Panc1 (cell line): Measurements from ENCODE around the gene NAA25.

Experiments used
- REST ChIP-seq, 2 experiments: IDR thresholded peaks; 2 replicates each; pipeline ENCODE4 v1.6.1; 2011 to 2012; ENCODE audit warnings: low read depth in 2 of 2, control low read depth in 1 of 2, low read length in 1 of 2, mild to moderate bottlenecking in 1 of 2, moderate library complexity in 1 of 2; ENCODE audit not compliant: insufficient read depth in 1 of 2
- TF ChIP-seq, protein P1 (sequence below): fragments of 450-650 bp; IDR thresholded peaks from 2 replicates; pipeline ENCODE4 v1.5.1; 2017; ENCODE audit warnings: mild to moderate bottlenecking

DNA sequence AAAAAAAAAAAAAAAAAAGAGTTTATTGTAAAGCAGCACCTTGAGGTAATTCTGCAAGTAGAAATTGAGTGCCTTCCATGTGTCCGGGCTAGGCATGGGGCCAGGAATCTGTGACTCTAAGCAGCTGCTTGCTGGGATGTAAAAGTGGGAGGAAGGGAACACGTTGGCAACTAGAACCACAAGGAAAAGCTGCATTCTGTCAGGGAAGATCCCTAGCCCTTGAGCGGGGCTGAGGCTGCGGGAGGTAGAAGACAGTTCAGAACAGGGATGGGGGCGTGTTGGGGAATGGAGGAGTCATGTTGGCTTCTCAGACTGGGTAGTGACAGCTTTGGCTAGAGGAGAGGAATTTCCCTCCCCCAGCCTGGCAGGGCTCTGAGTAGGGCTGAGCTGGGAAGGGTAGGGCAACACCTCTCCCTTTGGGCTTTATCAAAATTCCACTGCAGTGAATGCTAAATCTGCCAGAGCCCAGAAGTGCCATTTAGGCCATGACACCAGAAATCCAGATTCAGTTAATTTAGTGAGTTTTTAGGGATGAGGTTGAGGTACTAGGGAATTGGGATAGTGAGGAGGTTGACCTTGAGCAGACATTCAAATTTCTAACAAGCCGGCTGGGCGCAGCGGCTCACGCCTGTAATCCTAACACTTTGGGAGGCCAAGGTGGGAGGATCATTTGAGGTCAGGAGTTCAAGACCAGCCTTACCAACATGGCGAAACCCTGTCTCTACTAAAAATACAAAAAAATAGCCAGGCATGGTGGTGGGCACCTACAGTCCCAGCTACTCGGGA is 13.4 kb upstream of the NAA25 start:
- TF ChIP-seq, protein P1, sequence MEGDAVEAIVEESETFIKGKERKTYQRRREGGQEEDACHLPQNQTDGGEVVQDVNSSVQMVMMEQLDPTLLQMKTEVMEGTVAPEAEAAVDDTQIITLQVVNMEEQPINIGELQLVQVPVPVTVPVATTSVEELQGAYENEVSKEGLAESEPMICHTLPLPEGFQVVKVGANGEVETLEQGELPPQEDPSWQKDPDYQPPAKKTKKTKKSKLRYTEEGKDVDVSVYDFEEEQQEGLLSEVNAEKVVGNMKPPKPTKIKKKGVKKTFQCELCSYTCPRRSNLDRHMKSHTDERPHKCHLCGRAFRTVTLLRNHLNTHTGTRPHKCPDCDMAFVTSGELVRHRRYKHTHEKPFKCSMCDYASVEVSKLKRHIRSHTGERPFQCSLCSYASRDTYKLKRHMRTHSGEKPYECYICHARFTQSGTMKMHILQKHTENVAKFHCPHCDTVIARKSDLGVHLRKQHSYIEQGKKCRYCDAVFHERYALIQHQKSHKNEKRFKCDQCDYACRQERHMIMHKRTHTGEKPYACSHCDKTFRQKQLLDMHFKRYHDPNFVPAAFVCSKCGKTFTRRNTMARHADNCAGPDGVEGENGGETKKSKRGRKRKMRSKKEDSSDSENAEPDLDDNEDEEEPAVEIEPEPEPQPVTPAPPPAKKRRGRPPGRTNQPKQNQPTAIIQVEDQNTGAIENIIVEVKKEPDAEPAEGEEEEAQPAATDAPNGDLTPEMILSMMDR = no peak
- TF ChIP-seq REST (IDR thresholded peaks at IDR 0.05; ENCODE audit: insufficient read depth in 1 of 2, low read depth in 2 of 2, low read length in 1 of 2) = no peak
